ENCODE data around the gene GIGYF2. TPM values are rescaled to one million over a fixed set of nuclear protein-coding genes. Genes with fewer than 3 reads are reported as not detected.
A peak's percentile ranks its signal among the peaks of the same experiment; 100 is the strongest.

Gene GIGYF2
- polyA plus RNA-seq, 1 of the 3 experiments (the other 2 are of a cell fraction): 12.8 TPM

- DNase-seq: peak; percentile 16
- ChIA-PET POLR2A (no interaction called here), CTCF (interaction anchor here (0.6 to 0.8 kb wide), 2 partner anchors 11 to 379 kb away, joined by 3 read pairs; no protein-coding TSS in a partner anchor)
- Histone ChIP-seq H3F3A (replicated peaks; ENCODE audit: insufficient read depth) (no peaks in the 10 kb centered on the region), H3K4me2 (no peak overlapping the region), H2AFZ (ENCODE audit: low read depth) (no peak overlapping the region), H3K4me1 (ENCODE audit: control insufficient read depth in 1 of 2, insufficient read depth in 2 of 2, low read depth in 1 of 2, low read length in 1 of 2) (peaks cover 0 to 10% of the 10 kb centered on the region in 2 experiments; a peak in 1 of 4 replicates), H3K4me3 (ENCODE audit: low read depth in 2 of 2, low read length in 1 of 2) (no peak overlapping the region), H3K79me2 (ENCODE audit: insufficient read depth) (no peaks in the 10 kb centered on the region), H3K9ac (no peak overlapping the region), H3K27me3 (ENCODE audit: insufficient read depth) (no peaks in the 10 kb centered on the region), H4K20me1 (ENCODE audit: insufficient read depth) (no peaks in the 10 kb centered on the region), H3K9me3 (no peaks in the 10 kb centered on the region), H3K9me2 (no peaks in the 10 kb centered on the region), H3K27ac (ENCODE audit: low read depth in 2 of 2, low read length in 1 of 2) (no peak overlapping the region), H3K36me3 (replicated peaks in 1 of 2; ENCODE audit: control insufficient read depth in 1 of 2, insufficient read depth in 2 of 2, low read length in 1 of 2) (no peaks in the 10 kb centered on the region)
- no peak for TF ChIP-seq EP300 (IDR thresholded peaks at IDR 0.05; ENCODE audit: borderline replicate concordance in 1 of 2, low read depth in 1 of 2, low read length in 1 of 2)
- no peak for TF ChIP-seq POLR2AphosphoS5 (IDR thresholded peaks at IDR 0.05; ENCODE audit: low read depth, low read length)
- no peak for TF ChIP-seq CHD2 (IDR thresholded peaks at IDR 0.05; ENCODE audit: low read length, partially characterized antibody)
- TF ChIP-seq ELF1 (IDR thresholded peaks at IDR 0.05): no peak
- no peak for TF ChIP-seq USF2 (IDR thresholded peaks at IDR 0.05; ENCODE audit: borderline replicate concordance, low read depth, low read length)
- TF ChIP-seq GATA2 (CRISPR knock-in tag; IDR thresholded peaks at IDR 0.05): no peak
- no peak for TF ChIP-seq TEAD4 (IDR thresholded peaks at IDR 0.05; ENCODE audit: borderline replicate concordance, insufficient read depth)
- TF ChIP-seq, protein P1, sequence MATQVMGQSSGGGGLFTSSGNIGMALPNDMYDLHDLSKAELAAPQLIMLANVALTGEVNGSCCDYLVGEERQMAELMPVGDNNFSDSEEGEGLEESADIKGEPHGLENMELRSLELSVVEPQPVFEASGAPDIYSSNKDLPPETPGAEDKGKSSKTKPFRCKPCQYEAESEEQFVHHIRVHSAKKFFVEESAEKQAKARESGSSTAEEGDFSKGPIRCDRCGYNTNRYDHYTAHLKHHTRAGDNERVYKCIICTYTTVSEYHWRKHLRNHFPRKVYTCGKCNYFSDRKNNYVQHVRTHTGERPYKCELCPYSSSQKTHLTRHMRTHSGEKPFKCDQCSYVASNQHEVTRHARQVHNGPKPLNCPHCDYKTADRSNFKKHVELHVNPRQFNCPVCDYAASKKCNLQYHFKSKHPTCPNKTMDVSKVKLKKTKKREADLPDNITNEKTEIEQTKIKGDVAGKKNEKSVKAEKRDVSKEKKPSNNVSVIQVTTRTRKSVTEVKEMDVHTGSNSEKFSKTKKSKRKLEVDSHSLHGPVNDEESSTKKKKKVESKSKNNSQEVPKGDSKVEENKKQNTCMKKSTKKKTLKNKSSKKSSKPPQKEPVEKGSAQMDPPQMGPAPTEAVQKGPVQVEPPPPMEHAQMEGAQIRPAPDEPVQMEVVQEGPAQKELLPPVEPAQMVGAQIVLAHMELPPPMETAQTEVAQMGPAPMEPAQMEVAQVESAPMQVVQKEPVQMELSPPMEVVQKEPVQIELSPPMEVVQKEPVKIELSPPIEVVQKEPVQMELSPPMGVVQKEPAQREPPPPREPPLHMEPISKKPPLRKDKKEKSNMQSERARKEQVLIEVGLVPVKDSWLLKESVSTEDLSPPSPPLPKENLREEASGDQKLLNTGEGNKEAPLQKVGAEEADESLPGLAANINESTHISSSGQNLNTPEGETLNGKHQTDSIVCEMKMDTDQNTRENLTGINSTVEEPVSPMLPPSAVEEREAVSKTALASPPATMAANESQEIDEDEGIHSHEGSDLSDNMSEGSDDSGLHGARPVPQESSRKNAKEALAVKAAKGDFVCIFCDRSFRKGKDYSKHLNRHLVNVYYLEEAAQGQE (IDR thresholded peaks at IDR 0.05; ENCODE audit: low read depth, low read length): no peak
- TF ChIP-seq, protein P2, sequence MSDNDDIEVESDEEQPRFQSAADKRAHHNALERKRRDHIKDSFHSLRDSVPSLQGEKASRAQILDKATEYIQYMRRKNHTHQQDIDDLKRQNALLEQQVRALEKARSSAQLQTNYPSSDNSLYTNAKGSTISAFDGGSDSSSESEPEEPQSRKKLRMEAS (IDR thresholded peaks at IDR 0.05; ENCODE audit: low read depth): no peak
- TF ChIP-seq EZH2phosphoT487 (IDR thresholded peaks at IDR 0.05; ENCODE audit: borderline replicate concordance, low read depth): no peak
- WGBS (ENCODE audit: low lambda C conversion rate): 95% methylated on average over 18 of the region's 22 CpGs
These were observed 175.0 kb downstream of the GIGYF2 start for GRCh38 chr2:232871835-232872736.
